Stimulated activated CD8-positive, alpha-beta memory T cell treated with anti-CD3 and anti-CD28 coated beads, Interleukin-7, amount 100 ng/mL, for 48 hours (primary cell): ENCODE results near the gene MGMT.

Experiments used
- DNase-seq, 2 donors: peaks; one replicate each; pipeline ENCODE4 v3.0.0-alpha.2; 2020; ENCODE audit warnings: low read depth in 1 of 2; ENCODE audit errors: extremely low read depth in 1 of 2

MGMT gene

GRCh38 chr10:129647590-129647989 lies 180.5 kb downstream of the MGMT start:
- DNase-seq: no peak

- DNase-seq: no peak
These were observed 181.8 kb downstream of the MGMT start for GRCh38 chr10:129648856-129649255.

- no peak for DNase-seq
These were observed 185.0 kb downstream of the MGMT start for GRCh38 chr10:129652021-129652420.

GRCh38 chr10:129652521-129653201 lies 185.6 kb downstream of the MGMT start:
- DNase-seq: no peak

GRCh38 chr10:129653428-129653827 lies 186.4 kb downstream of the MGMT start:
- DNase-seq: no peak

- DNase-seq: no peak
These were observed 186.8 kb downstream of the MGMT start for GRCh38 chr10:129653861-129654260.

GRCh38 chr10:129654461-129654860 lies 187.4 kb downstream of the MGMT start:
- DNase-seq: no peak

GRCh38 chr10:129655007-129655678 lies 188.1 kb downstream of the MGMT start:
- no peak for DNase-seq

- DNase-seq: no peak
These were observed 188.6 kb downstream of the MGMT start for GRCh38 chr10:129655679-129656031.

GRCh38 chr10:129656642-129657041 lies 189.6 kb downstream of the MGMT start:
- no peak for DNase-seq

GRCh38 chr10:129657297-129658017 lies 190.4 kb downstream of the MGMT start:
- no peak for DNase-seq

GRCh38 chr10:129658376-129659072 lies 191.5 kb downstream of the MGMT start:
- DNase-seq: no peak

- DNase-seq: no peak
These were observed 192.6 kb downstream of the MGMT start for GRCh38 chr10:129659508-129660268.

GRCh38 chr10:129660569-129660968 lies 193.5 kb downstream of the MGMT start:
- DNase-seq: no peak

GRCh38 chr10:129662426-129662825 lies 195.4 kb downstream of the MGMT start:
- no peak for DNase-seq

GRCh38 chr10:129670124-129670523 lies 203.1 kb downstream of the MGMT start:
- DNase-seq: no peak

GRCh38 chr10:129673292-129673691 lies 206.3 kb downstream of the MGMT start:
- no peak for DNase-seq

- DNase-seq: no peak
These were observed 208.2 kb downstream of the MGMT start for GRCh38 chr10:129675027-129675769.

- no peak for DNase-seq
These were observed 209.0 kb downstream of the MGMT start for GRCh38 chr10:129676014-129676413.

- DNase-seq: no peak
These were observed 210.4 kb downstream of the MGMT start for GRCh38 chr10:129677377-129677927.
